HepG2 (cell line): ENCODE results near the gene NRIP2.
A peak's percentile ranks its signal among the peaks of the same experiment; 100 is the strongest.

ENCODE experiments used
- EZH2 ChIP-seq: conservative IDR thresholded peaks from 2 replicates; pipeline ENCODE4 v1.6.1; 2012; ENCODE audit warnings: mild to moderate bottlenecking, low read depth, low read length, moderate library complexity
- KMT2B ChIP-seq: IDR thresholded peaks from 2 replicates; pipeline ENCODE4 v1.6.1; 2016; ENCODE audit warnings: missing genetic modification reagents, missing compliant biosample characterization
- PCBP1 ChIP-seq: fragments of 200-400 bp; formaldehyde crosslinking; IDR thresholded peaks from 2 replicates; pipeline ENCODE4 v1.6.1; 2017; ENCODE audit warnings: mild to moderate bottlenecking, low read depth, low read length, borderline replicate concordance
- SIN3A ChIP-seq: IDR thresholded peaks from 2 replicates; pipeline ENCODE4 v1.6.1; 2011; ENCODE audit warnings: low read depth, mild to moderate bottlenecking, control low read depth, low read length, borderline replicate concordance

- TF ChIP-seq SIN3A = 0 out of 2 replicates have a peak, but pooled peaks have one; percentile 51
- no peak for TF ChIP-seq PCBP1
- TF ChIP-seq EZH2 = no peak
- no peak for TF ChIP-seq KMT2B (CRISPR knock-in tag)
Observed at GRCh38 chr12:2813214-2814185, 21.3 kb downstream of the NRIP2 start.
